IPS-18c (cell line): ENCODE results near the gene TPCN2.
"Not testable (repeated sequence)": the region's sequence is repeated elsewhere in the genome, so short reads cannot be mapped to it uniquely, and the experiment has no call there.

Experiments used
- H3K4me3 ChIP-seq: 2 replicates; pipeline ENCODE4 v1.7.0; 2013; ENCODE audit warnings: low read depth, mild to moderate bottlenecking, low read length, moderate library complexity; ENCODE audit not compliant: insufficient read depth
- H3K9me3 ChIP-seq: one replicate; pipeline ENCODE4 v1.6.1; 2013; ENCODE audit warnings: mild to moderate bottlenecking, low read length, moderate library complexity; ENCODE audit not compliant: control insufficient read depth, insufficient read depth

Gene TPCN2

DNA sequence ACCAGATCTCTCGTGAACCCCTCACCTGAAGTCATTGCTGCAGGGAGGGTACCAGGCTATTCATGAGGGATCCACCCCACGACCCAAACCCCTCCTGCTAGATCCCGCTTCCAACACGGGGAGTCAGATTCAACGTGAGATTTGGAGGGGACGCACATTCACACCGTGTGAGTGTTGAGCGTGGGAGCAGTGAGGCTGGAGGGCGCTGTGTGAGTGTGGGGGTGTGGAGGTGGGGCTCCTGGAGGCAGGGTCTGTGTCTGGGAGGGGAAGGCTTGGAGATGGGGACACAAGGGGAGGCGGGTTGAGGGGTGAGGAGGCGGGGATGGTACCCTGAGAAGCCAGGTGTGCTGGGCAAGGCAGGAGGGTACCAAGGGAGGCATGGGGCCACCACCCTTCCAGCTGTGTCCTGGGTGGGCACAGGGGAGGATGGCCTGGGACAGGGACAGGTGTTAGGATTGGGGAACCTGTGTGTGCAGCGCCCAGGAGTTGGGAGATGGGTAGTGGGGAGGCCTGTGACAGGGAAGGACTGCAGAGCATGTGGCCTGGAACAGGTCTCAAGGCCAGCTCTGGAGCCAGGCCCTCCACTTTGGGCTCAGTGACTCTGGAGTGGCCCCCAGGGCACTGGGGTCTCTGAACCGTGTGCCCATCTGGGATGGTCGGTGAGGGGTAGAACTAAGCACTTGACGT lies 13.6 kb downstream of the TPCN2 start:
- Histone ChIP-seq H3K9me3 (no peaks in the 10 kb centered on the region), H3K4me3 (no peak overlapping the region)

DNA sequence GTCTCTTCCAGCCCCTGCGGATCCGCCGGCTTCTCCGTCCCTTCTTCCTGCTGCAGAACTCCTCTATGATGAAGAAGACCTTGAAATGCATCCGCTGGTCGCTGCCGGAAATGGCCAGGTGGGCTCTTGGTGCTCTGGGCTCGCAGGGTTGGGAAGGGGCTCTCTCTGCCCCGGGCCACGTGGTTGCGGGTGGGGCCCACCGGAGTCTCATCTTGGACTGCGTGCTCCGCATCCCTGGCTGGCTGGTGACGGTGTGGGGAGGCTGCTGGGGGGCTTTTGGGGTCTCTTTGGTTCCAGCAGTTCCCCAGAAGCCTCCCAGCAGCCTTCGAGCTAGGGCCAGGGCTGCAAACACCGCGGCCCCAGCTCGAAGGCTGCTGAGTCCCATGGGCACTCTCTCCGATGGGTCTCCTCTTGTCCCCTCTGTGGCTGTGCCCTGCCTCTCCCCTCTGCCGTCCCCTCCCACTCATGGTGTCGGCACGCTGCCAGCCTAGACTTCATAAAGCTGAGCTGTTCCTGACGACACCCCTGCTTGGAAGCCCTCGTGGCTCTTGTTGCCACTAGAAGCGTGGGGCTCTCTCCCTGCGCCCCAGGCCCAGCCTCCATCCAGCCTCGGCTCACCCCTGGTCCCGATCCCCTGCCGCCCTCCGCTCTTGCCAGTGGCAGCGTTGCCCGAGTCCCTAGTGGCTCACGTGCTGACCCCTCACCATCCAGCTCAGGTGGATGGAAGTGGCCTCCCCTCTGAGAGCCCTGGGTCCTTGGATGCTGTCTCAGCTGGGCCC lies 14.3 kb downstream of the TPCN2 start:
- H3K9me3 ChIP-seq = no peaks in the 10 kb centered on the region

DNA sequence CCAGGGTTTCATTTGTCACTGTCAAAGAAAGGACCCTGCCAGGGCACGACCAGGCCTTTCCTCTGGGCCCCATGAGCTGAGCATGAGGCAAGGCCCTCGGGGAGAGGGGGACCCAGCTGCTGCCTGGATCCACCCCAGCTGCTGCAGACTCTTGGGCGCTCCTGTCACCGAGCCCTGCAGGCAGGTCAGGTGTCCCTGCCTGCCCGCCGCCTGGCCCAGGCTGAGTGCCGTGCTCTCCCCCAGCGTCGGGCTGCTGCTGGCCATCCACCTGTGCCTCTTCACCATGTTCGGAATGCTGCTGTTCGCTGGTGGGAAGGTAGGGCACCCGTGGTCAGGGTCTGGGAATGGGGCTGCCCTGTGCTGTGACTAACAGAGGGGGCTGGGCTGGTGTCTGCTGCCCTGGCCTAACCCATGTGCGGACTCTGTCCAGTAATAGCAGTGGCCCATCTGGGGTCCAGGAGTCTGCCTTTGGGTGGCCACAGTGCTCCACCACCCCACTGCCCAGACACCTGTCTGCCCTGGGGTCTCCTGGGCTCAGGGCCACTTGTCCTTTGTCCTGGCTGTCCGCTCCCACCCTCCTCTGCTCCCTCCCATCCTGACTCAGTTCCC lies 15.0 kb downstream of the TPCN2 start:
- Histone ChIP-seq H3K9me3 (no peaks in the 10 kb centered on the region), H3K4me3 (no peak overlapping the region)

More for the DNA sequence above, 14.3 kb downstream of the TPCN2 start:
- H3K4me3 ChIP-seq = no peak overlapping the region

DNA sequence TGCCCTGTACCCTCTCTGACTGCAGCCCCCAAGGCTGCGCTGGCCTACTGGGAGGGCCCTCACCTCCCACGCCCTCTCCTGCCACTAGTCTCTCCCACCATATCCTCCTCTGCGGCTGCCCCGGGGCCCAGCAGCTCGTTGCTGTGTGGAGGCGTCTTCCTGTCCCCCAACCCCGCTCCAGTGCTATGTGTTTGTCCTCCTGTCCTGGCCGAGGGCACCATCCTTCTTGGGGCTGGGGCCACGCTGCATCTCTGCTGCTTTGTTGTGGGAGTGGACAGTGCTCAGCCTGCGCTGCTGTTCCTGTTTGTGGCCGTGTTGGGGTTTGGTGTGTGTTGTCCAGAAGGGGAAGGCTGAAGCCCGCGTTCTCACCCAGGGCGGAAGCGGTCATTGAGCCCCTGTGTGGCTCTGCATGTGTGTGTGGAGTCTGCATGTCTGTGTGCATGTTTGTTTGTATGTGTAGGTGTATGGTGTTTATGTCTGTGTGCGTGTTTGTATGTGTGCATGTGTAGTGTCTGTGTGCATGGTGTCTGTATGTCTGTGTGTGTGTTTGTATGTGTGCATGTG lies 15.7 kb downstream of the TPCN2 start:
- Histone ChIP-seq H3K9me3 (no peaks in the 10 kb centered on the region), H3K4me3 (no peak overlapping the region)

DNA sequence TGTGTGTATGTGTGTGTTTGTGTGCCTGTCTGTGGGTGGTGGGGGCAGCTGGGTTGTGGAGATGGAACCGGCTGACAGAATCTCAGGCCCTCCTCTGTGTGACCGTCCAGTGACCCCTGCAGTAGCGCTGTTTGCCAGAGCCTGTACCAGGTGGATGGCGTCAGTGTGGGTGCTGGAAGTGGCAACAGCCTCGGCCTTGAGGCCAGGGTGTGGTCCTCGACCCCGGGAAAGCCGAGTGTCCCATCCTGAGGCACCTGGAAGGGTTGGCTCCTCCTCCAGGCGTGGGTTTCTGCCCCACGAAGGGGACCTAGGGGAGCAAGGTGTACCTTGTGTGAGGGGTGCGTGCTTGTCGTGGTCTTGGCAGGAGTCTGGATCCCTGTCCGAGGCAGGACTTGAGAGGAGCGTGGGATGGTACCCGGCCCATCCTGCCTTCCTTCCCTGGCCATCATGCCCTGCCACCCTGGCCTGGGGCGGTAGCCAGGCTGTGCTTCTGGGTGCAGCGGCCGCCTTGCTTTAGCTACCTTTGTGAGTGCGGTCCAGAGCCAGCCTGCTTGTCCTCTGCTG lies 16.5 kb downstream of the TPCN2 start:
- Histone ChIP-seq H3K9me3 (no peaks in the 10 kb centered on the region), H3K4me3 (no peak overlapping the region)

DNA sequence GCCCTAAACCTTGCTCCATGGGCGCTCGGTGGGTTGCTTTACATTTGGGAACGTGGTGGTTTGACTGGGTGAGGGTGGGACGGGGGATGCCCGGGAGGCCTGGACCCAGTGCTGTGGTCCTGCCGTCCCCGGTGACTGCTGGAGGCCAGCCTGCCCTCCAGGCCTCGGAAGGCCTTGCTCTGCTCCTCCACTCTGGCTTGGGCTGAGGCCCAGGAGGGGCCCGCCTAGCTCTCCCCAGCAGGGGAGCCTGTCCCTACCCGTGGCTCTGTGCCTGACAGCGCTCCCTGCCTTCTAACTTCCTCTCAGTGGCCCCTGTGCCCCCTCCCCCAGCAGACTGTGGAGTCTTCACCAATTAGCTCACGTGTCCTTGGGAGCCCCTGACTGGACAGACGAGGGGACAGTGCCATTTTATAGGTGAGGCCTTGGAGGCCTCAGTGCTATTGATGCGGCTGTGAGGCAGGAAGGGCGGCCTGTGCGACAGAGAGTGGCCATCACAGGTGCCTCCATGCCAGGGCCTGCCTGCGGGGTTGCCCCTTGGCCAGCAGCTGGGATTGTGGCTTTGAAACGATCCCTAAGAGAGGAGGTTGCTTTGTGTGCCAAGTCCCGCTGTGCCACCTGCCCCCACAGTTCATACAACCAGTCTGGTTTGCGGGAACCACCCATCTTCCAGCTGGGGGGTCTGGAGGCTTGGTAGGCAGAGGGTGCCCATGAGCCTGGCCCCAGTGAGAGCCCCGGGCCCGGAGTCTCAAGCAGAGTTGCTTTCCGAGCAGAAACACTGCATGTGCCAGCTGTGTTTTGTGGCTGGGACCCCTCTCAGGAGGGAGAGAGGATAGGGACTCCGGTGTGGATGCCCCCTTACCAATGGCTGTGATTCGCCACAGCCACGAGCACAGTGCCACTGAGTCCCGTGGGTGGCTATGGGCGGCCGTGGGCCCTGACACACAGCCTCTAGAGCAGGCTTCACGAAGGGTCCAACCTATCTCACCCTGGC lies 17.7 kb downstream of the TPCN2 start:
- H3K9me3 ChIP-seq = no peaks in the 10 kb centered on the region
- H3K4me3 ChIP-seq = no peak overlapping the region

DNA sequence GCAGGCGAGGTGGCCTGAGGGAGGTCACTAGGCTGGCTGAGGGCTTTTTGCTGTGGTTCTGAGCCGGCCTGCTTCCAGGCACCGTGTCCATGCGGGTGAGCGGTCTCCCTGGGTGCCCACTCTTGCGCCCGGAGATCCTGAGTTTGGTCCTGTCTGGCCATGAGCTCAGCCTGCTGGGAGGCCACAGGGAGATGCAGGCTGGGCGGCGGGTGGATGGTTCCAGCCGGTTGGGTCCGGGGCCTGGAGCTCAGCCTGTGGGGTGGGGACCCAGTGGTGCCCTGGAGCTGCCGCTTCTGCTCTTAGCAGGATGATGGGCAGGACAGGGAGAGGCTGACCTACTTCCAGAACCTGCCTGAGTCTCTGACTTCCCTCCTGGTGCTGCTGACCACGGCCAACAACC lies 18.5 kb downstream of the TPCN2 start:
- no peak overlapping the region for H3K4me3 ChIP-seq
- no peaks in the 10 kb centered on the region for H3K9me3 ChIP-seq

DNA sequence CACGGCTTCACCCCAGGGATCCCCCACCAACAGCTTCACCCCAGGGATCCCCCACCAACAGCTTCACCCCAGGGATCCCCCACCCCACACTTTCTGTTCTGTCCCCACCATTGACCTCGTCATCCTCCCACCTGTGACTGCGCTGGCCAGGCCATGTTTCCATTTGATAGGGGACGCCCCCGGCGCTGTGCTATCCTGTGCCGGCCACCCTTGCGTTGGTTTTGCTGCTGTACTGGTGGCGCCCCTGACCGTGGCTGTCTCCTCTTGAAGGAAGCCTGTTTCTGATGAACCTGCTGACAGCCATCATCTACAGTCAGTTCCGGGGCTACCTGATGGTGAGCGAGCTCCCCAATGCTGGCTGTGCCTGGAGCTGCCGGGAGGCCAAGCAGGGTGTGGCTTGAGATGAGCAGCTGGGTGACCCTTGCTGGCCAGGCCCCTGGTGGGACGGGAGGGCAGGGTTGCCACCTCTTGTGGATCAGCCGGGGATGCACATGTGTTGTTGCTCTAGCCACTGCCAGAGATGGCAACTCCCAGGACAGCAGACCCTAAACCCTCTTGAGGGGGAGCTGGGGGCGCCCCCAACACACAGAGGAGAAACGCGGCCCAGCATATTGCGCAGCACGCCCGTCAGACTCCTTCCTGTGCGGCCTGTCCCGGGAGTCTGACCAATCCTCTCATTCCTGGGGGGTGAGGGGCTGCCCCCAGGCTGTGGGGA lies 22.5 kb downstream of the TPCN2 start:
- H3K4me3 ChIP-seq = no peak overlapping the region
- H3K9me3 ChIP-seq = peaks cover 2% of the 10 kb centered on the region

DNA sequence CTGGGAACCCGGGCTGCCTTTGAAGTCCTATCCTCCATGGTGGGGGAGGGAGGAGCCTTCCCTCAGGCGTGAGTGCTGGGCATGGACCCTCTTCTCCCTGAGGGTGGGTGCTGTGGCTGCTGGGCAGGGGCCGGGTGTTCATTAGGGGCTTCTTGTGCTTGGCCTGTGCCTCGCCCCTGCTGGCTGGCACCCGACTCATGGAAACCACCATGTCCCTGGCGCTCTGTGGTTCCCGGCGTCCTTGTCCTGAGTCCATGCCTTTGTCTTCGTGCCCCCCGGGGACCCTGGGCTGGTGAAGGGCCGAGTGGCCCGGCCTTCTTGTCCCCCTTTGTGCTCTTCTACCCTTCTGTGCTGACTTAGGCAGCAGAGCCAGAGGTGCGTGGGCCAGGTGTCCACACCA lies 23.2 kb downstream of the TPCN2 start:
- H3K9me3 ChIP-seq = peaks cover 2% of the 10 kb centered on the region
- no peak overlapping the region for H3K4me3 ChIP-seq

DNA sequence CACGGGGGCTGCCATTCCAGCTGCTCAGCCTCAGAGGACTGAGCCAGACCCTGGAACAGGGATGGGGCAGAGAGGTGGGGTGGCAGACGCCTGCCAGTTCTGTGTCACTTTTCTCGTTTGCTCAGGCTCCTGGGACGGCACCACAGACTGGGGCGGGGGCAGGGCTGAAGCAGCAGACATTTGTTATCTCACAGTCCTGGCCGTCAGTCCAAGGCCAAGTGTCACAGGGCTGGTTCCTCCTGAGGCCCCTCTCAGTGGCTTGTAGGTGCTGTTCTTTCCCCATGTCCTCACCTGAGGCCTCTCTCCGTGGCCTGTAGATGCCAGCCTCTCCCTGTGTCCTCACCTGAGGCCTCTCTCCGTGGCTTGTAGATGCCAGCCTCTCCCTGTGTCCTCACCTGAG lies 24.7 kb downstream of the TPCN2 start:
- Histone ChIP-seq H3K9me3 (peaks cover 2% of the 10 kb centered on the region), H3K4me3 (no peak overlapping the region)

DNA sequence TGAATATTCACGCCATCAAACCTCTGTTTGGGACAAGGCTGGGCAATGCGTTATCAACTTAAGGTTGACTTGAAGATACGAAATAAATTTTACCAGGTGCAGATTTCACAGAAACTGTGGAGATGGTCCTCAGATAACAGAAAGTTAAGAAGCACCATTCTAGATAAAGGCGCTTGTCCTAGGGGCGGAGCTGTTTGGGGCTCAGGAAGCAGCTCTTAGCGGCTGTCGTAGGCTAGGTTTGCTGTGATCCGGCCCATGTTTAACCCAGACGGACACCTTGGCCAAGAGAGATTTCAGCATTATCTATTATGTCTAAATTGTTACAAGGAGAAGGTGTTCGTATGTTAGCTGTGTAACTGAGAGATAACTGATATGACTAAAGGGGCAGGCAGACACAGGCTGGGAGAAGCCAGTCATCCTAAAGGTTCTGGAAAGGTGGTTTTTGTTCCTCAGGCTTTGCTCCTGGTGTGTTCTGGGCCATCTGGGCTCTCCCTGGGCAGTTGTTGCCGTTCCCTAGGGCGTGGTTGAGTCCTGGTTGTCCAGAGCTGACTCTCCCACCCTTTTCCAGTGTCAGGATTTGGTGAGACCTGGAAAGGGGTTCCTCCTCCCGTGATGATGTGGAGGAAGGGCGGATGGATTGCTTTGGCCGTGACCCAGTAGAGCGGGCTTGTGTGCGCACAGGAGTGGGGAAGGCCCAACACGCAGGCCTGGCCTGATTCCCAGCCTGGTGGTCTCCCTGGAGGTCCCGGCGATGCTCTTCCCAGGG lies 25.8 kb downstream of the TPCN2 start:
- H3K9me3 ChIP-seq = peaks cover 2% of the 10 kb centered on the region
- no peak overlapping the region for H3K4me3 ChIP-seq

DNA sequence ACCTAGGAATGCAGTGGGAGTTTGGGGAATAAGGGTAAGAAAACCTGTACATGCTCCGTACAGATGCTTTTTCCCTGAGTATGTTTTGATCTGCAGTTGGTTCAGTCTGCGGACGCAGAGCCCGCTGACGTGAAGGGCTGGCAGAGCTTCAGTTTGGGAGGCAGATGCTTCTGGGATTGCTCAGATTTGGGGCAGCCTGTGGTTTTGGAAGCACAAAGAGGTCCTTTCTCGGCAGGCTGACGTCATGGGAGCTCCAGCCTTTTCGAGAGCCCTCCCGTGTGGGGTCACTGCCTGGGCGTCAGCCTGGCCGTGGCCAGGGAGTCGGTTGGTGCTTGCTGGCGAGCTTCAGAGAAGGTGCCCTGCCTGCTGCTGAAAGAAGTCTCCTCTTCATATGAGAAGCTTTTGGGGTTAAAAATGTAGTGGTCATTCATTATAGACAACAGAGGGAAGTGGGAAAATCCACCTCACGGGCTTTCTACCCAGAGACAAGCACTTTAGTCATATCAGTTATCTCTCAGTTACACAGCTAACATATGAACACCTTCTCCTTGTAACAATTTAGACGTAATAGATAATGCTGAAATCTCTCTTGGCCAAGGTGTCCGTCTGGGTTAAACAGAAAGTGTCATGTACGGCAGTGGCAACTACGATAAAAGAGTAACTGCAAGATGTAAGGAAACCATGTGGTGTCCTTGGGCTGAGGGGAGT lies 26.8 kb downstream of the TPCN2 start:
- peaks cover 2% of the 10 kb centered on the region for H3K9me3 ChIP-seq
- no peak overlapping the region for H3K4me3 ChIP-seq

DNA sequence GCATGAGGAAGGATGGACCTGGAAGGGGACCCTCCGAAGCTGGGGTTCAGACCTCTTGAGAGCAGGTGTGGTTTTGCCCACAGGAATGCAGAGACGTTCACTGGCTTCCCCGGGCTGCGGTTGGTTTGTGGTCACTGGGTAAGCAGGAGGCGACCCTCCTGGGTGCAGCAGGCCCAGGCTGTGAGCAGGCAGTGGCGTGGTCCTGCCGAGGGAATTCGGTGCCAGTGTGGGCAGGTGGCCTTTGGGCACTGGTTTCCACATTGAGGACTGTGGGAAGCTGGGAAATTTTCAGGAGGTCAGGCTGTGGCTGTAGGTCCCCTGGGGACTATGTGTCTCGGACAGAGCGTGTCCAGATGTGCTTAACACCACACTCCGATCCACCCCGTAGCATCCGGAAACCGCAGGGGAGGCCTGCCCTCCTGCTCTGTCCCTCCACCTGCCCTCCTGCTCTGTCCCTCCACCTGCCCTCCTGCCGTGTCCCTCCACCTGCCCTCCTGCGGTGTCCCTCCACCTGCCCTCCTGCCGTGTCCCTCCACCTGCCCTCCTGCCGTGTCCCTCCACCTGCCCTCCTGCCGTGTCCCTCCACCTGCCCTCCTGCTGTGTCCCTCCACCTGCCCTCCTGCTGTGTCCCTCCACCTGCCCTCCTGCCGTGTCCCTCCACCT lies 27.5 kb downstream of the TPCN2 start:
- Histone ChIP-seq H3K4me3 (no peak overlapping the region), H3K9me3 (peaks cover 2% of the 10 kb centered on the region)

DNA sequence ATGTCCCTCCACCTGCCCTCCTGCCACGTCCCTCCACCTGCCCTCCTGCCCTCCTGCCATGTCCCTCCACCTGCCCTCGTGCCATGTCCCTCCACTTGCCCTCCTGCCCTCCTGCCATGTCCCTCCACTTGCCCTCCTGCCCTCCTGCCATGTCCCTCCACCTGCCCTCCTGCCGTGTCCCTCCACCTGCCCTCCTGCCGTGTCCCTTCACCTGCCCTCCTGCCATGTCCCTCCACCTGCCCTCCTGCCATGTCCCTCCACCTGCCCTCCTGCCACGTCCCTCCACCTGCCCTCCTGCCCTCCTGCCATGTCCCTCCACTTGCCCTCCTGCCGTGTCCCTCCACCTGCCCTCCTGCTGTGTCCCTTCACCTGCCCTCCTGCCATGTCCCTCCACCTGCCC lies 28.2 kb downstream of the TPCN2 start:
- not testable (repeated sequence) for H3K4me3 ChIP-seq, H3K9me3 ChIP-seq

DNA sequence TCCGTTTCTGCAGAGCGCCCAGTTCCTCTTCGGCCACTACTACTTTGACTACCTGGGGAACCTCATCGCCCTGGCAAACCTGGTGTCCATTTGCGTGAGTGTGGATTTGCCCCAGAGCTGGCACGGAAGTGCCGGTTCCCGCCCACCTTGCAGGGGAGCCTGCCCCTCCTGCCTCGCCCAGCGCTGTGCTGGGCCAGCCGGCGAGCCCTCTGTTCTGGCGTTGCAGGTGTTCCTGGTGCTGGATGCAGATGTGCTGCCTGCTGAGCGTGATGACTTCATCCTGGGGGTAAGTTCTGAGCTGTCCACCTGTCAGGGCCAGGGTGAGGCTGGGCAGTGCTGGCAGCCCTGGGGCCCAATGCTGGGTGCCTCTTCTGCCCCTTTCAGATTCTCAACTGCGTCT lies 29.8 kb downstream of the TPCN2 start:
- no peak overlapping the region for H3K4me3 ChIP-seq
- peaks cover 2% of the 10 kb centered on the region for H3K9me3 ChIP-seq
